Measurements from ENCODE around the gene TRAF4.
"Not testable (repeated sequence)": the region's sequence is repeated elsewhere in the genome, so short reads cannot be mapped to it uniquely, and the experiment has no call there.

The TRAF4 gene

DNA sequence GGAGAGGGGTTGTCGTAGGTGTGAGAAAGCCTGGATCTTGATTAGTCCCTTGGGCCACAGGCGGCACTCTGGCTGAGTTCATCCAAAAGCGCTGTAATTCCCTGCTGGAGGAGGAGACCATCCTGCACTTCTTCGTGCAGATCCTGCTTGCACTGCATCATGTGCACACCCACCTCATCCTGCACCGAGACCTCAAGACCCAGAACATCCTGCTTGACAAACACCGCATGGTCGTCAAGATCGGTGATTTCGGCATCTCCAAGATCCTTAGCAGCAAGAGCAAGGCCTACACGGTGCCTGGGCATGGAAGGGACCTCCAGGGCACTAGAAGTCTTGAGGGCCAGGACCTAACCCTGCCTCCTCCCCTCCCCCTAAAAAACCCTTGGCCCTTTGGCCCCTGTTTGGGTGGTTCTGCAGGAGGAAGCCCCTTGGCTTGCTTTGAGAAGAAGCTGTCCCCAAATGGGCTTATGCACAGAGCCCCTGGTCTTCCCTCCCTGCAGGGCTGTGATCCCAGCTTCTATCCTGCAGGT is 9.0 kb upstream of the TRAF4 start:
- DNase-seq: no peak

- DNase-seq: peak; percentile 92
These were observed 8.5 kb upstream of the TRAF4 start for GRCh38 chr17:28735242-28735722.

DNA sequence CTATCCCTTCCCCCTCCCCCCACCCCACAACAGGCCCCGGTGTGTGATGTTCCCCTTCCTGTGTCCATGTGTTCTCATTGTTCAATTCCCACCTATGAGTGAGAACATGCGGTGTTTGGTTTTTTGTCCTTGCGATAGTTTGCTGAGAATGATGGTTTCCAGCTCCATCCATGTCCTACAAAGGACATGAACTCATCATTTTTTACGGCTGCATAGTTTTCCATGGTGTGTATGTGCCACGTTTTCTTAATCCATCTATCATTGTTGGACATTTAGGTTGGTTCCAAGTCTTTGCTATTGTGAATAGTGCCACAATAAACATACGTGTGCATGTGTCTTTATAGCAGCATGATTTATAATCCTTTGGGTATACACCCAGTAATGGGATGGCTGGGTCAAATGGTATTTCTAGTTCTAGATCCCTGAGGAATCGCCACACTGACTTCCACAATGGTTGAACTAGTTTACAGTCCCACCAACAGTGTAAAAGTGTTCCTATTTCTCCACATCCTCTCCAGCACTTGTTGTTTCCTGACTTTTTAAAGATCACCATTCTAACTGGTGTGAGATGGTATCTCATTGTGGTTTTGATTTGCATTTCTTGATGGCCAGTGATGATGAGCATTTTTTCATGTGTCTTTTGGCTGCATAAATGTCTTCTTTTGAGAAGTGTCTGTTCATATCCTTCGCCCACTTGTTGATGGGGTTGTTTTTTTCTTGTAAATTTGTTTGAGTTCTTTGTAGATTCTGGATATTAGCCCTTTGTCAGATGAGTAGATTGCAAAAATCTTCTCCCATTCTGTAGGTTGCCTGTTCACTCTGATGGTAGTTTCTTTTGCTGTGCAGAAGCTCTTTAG is 7.7 kb upstream of the TRAF4 start:
- DNase-seq: not testable (repeated sequence)

DNA sequence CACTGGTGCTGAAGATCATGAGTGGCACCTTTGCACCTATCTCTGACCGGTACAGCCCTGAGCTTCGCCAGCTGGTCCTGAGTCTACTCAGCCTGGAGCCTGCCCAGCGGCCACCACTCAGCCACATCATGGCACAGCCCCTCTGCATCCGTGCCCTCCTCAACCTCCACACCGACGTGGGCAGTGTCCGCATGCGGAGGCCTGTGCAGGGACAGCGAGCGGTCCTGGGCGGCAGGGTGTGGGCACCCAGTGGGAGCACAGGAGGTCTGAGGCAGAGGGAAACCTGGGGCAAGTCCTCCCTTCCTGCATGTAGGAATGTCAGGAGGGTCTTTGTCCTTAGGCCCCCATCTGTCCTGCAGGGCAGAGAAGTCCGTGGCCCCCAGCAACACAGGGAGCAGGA is 6.5 kb upstream of the TRAF4 start:
- no peak for DNase-seq

- DNase-seq: no peak
These were observed 5.8 kb upstream of the TRAF4 start for GRCh38 chr17:28737770-28738679.

DNA sequence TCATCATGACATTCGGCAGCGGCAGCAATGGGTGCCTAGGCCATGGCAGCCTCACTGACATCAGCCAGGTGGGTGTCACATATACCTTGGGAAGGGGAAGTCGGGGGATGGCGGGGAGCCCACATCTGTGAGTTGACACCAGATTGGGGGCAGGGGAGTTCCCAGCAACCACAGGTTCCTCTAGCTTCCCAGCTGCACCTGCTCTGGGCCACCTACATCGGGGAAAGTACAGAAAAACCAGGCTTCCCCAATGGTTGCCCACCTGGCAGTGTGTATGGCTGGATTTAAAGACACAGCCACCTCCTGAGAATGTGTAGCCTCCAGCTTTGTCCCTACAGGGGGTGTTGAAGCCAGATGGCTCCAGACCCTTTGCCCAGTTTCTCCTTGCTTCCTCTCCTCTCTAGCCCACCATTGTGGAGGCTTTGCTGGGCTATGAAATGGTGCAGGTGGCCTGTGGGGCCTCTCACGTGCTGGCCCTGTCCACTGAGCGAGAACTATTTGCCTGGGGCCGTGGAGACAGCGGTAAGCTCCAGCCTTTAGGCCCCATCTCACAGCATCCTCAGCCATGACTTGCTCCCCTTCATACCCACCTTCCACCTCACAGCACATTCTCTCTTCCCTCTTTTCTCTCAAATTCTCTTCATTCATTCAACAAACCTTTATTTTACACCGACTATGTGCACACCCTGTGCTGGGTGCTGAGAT is 5.0 kb upstream of the TRAF4 start:
- no peak for DNase-seq

GRCh38 chr17:28740406-28741357 is 3.1 kb upstream of the TRAF4 start:
- no peak for DNase-seq

GRCh38 chr17:28741358-28742349 is 2.2 kb upstream of the TRAF4 start:
- DNase-seq: peak; percentile 99

- peak; percentile 84 for DNase-seq
These were observed 527 bp downstream of the TRAF4 start for GRCh38 chr17:28744104-28744971.

DNA sequence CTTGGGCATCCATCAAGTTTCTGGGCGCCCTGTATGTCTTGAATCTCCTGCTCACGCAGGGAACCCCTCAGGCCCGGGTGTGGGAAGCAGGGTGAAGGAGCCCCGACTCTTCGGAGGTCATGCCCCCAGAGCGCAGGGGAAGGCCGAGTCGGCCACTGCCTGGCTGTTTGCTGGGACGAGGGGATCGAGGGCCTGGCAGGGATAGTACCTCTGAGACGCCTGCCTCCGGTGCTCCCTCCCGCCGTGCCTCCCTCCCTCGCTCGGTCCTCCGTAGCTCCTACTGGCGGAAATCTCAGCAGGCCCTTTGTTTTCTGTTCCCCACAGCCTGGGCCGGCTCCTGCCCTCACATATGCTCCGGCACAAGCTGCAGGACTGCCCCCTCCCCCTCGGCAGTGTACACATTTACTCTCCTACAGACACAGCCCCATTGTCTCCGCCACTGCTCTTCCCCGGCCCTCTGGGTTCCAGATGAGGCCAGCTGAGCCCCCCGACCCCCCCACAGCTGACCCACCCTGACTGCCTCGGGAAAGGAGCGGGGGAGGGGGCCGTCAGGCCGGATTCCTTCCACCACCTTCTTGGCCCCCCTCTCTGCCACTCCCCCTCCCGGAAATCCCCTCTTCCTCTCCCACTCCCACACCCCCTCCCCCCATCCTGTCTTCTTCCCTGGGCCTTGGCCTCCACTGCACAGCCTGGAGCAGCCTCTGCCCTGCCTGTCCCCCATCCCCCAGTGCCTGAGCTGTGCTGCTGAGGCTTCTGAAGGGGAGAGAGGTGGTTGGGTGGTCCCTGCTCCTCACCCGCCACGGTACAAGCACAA is 1.4 kb downstream of the TRAF4 start:
- peak; percentile 68 for DNase-seq

DNA sequence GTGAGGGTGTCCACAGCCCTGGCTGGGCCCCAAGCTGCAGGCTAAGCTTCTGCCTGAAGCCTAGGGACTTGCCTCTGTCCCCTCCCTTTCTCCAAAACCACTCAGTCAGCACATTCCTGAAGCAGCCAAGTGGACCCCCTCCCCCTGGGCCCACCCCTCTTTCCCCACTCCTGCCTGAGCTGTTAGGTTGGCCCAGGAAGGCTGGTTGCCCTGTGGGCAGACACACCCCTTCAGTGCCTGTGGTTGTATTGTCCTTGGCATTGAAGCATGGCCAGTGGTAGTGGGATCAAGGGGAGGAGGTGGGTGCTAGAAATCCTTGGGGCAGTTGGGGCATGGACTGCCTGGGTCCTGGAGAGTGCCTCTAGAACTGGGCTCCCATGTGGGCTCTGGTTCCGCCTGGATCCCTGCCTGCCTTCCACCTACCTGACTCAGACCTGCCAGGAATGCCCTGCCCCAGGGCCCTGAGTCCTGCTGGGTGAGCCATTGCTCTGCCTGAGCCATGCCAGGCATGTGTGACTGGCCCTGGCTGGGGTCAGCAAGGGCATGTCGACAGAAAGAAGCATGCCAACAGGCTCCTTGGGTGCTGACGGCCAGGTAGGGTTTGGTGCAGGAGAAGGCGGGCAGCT is 2.1 kb downstream of the TRAF4 start:
- DNase-seq: no peak

DNA sequence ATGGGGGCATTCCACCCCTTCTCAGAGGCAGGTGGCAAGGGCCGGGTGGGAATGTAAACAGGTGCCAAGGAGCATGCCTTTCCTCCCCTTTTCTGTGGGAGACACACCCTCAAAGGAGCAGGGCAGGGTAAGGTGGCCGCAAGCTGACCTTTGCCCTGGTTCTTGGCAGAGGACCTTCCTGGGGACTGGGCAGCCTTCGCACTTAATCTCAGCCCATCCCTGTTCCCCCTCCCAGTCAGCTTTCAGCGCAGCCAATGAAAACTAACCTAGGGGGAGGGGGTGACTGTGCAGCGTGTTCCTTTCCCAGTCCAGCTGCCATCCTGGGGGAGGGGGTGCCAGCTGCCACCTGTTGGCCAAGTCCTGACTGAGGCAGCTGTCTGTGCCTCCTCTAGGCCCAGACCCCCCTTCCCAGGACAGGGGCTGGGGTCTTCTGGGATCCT is 2.8 kb downstream of the TRAF4 start:
- DNase-seq: no peak

DNA sequence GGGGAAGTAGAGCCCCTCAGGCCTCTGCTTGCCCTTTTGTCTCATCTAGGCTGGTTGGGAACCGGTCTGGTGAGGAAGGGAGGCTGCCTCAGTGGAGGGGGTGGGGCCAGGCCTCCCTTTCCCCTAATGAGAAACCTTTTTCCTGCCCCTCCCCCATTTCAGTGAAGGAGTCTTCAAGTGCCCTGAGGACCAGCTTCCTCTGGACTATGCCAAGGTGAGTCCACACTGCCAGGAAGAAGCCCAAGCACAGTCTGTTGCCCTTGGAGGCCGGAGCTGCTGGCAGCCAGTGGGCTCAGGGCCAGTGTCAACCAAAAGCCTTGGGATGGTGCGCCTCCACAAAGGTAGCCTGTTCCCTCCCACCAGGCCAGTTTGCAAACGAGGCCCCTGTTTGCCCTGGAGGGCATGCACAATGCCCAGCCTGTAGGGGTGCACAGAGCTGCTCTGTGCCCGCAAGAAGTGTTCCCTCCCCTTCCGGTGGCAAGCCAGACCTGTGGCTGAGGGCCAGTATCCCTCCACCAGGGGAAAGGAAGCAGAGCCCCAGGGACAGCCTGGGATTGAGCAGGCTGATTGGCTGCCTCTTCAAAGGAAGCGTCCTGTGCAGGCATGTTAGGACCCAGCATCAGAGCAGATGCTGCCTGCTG is 3.4 kb downstream of the TRAF4 start:
- no peak for DNase-seq

DNA sequence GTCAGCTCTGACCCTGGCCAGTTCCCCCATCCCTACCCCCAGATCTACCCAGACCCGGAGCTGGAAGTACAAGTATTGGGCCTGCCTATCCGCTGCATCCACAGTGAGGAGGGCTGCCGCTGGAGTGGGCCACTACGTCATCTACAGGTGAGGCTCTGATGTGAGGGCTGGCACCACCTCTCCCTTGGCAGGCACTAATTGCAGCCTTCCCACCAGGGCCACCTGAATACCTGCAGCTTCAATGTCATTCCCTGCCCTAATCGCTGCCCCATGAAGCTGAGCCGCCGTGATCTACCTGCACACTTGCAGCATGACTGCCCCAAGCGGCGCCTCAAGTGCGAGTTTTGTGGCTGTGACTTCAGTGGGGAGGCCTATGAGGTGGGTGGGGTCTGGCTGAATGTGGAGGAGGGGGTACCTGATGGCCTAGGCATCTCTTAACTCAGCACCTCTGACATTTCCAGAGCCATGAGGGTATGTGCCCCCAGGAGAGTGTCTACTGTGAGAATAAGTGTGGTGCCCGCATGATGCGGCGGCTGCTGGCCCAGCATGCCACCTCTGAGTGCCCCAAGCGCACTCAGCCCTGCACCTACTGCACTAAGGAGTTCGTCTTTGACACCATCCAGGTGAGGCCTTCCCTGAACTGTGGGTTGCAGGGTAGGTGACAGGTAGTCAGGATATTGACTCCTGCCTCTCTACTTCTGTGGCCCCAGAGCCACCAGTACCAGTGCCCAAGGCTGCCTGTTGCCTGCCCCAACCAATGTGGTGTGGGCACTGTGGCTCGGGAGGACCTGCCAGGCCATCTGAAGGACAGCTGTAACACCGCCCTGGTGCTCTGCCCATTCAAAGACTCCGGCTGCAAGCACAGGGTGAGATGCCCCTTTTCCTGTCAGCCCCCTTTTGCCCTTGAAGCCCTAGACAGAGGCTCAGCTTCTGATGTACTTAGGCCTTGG is 4.3 kb downstream of the TRAF4 start:
- no peak for DNase-seq

GRCh38 chr17:28748852-28749515 is 5.2 kb downstream of the TRAF4 start:
- DNase-seq: no peak
